T1000 (cell line): ENCODE data around the gene ANXA4.
A peak's percentile ranks its signal among the peaks of the same experiment; 100 is the strongest.

Experiments used
- DNase-seq: peaks from one replicate; lab custom pipeline; 2025; ENCODE audit warnings: mixed read lengths; lab: John Stamatoyannopoulos, UW

The ANXA4 gene

DNA sequence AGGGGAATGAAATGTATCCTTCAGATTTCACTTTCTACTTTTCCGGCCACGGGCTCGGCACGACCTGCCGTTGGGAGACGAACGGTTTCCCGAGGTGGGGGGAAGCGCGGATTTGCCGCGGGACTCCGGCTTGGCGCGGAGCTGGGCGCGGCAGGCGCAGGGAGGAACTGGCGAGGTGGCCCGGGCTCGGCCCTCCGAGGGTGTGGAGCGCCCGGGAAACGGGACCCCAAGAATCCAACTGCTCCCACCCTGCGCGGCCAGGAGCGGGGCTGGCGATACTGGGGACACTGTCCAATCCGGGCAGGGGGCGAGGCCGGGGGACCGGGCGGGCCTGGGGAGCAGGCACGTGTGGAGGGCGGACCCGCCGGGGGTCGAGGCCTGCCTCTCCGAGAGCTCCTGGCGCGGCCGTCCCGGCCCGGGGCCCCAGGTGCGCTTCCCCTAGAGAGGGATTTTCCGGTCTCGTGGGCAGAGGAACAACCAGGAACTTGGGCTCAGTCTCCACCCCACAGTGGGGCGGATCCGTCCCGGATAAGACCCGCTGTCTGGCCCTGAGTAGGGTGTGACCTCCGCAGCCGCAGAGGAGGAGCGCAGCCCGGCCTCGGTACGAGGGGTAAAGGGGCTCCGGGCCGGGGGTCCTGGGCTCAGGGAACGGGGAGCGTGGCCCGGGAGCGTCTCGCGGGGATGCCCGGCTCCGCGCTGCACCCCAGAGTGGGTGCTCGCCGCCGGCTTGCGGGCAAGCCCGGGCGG lies at the start of gene ANXA4:
TSS of gene ANXA4 (plus strand) at position 560 of the 747 bp plus-strand sequence. CDS start 39,432 bp downstream, outside the sequence.
- peak; percentile 26 for DNase-seq

DNA sequence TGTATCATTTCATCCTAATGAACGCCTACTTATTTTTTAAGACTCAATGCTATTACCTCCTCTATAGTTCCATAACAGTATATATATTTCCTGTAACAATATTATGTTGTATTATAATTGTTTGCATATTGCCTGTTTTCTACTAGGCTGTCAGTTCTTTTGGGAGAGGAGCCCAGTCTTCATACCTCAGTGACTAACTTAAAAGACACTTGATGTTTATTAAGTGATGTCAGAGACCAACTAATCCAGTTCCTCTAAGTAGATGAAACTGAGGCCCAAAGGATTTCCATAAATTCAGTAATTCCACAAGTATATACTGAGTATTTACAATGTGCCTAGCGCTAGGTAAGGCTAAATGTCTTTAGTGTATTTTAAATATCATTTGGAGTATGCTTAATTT lies 49.5 kb upstream of the ANXA4 start:
- DNase-seq: no peak

DNA sequence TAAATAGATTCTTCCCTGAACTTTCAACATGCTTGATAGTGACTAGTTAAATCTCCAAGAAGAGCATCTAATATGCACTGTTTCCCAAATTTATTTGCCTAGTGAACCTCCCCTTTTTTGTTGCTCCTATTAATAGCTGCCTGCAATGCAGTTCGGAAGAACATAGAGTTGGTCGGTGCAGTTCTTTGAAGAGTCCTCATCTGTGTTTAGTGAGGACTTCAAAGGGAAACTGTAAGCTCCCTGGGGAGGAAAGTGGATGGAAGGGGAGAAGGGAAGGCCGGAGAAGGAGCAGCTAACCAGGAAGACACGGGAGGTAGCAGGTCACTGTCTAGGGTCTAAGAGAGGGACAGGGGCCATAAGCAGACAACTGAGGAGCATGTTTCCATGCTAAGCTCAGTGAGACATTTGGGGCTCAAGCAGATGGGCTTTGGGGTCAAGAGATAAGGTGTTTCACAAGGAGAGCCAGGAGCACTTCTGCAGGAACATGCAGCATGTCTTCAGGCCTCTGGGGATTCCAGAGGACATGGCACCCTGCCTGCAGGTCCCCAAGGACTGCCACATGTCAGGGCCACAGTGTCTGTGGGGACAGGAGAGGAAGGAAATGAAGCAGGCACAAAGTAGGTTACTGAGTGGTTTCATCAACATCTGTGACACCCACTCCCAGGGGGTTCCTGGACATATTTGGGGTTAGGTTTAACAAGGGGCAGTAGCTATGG lies 48.7 kb upstream of the ANXA4 start:
- no peak for DNase-seq

DNA sequence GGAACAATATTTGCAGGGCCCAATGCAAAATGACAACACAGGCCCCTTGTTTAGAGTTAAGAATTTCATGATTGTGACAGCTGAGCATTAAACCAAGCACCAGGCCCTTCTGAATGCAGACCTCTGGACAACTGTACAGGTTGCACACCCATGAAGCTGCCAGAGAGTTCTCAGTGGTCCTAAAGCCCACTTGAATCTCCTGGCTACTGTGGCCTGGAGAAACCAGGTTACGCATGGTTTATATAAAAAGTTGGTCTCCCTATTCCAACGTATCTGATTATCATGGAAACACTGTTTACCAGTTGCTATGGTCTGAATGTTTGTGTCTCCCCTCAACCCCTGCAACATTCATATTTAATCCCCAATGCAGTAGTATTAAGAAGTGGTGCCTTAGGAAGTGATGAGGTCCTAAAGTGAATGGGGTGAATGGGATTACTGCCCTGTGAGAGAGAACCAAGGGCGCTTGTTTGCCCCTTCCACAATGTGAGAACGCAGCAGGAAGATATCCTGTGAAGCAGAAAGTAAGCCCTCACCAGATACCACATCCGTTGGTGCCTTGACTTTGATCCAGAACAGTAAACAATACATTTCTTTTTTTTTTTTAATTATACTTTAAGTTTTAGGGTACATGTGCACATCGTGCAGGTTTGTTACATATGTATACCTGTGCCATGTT lies 48.0 kb upstream of the ANXA4 start:
- DNase-seq: no peak

DNA sequence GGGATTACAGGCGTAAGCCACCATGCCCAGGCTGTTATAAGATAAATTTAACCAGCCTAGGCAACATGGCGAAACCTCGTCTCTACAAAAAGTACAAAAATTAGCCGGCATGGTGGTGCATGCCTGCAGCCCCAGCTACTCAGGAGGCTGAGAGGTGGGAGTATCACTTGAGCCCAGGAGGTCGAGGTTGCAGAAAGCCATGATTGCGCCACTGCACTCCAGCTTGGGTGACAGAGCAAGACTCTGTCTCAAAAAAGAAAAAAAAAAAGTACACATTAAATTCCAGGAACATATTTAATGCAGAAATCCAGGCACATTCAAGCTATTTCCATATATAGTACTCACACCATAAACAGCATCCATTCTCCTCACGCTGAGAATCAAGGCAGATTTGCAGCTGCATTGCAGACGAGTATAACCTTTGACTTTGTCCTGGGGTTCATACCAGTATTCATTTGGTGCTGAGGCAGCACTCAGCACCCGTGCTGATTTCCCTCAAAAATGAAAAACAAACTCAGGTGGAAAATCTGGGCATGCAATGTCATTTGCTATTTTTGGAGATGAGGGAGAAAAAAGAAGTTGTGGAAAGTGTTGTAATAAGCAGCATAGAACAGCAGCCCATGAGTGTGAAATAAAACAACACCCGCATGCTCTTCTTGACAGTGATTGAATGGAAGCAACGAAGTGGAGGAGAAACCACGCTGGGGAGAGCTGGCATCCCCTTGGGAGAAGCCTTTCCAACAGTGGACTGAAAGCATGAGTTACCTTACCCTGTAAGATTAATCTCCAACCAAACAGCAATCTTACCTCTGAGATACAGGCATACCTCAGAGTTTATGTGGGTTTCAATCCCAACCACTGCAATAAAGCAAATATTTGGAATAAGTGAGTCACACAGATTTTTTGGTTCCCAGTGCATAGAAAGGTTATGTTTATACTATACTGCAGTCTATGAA lies 46.8 kb upstream of the ANXA4 start:
- DNase-seq: no peak

DNA sequence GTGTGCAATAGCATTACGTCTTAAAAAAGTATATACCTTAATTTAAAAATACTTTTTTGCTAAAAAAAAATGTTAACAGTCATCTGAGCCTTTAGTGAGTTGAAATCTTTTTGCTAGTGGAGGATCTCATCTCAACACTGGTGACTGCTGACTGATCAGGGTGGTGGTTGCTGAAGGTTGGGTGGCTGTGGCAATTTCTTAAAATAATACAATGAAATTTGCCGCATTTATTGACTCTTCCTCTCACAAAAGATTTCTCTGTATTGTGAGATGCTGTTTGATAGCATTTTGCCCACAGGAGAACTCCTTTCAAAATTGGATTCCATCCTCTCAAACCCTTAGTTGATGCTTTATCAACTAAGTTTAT lies 46.1 kb upstream of the ANXA4 start:
- no peak for DNase-seq

DNA sequence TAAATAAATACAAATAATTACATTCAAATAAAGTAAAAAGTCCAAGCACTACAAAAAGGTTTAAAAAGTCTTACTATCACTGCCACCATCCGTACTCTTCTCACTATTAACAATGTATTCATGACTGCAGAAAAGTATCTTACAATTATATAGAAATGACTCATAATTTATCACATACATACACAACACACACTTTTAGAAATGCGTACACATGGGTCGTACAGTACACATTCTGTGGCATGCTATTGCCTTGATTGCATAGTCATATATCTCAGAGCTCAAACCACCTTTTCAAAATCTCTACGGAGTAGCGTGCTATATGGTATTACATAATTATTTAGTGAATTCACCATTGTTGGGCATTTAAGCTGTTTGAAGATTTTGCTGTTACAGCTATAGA lies 41.6 kb upstream of the ANXA4 start:
- DNase-seq: no peak

DNA sequence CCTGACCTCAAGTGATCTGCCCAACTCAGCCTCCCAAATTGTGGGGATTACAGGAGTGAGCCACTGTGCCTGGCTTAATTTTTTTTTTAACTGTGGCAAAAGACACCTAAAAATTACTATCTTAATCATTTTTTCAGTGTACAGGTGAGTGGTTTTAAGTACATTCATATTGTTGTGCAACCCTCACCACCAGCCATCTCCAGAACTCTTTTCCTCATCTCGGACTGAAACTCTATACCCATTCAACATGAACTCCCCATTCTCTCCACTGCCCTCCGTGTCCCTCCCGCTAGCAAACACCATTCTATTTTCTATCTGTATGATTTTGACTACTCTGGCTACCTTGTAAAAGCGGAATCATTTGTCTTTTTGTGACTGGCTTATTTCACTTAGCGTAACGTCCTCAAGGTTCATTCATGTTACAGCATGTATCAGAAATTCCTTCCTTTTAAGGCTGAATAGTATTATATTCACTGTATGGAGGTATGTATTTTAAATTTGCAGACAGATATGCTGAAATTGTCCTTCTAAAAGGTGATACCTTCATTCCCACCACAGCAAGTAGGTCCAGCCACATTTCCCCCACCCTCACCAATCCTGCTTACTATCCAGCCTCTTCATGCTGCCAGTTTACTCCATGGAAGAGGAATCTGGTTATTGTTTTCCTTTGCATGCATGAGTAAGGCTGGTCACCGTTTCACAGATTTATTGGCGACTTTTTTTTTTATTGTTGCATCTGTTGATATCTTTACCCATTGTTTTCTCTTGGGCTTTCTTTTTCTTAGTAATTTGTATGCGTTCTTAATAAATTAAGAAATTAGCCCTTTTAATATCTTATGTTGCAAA lies 40.6 kb upstream of the ANXA4 start:
- DNase-seq: no peak

DNA sequence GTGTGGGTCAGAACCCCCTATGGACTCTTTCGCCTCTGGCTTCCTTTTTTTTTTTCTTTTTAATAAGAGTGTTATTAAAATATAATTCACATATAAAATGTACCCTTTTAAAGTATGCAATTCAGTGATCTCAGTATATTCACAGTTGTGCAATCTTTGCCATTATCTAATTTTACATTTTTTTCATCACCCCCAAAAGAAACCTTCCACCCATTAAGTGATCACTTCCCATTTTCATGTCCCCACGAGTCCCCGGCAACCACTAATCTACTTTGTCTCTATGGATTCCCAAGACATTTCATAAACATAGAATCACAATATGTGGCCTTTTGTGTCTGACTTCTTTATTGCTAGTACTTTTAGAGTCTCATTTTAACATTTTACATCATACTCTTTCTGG lies 38.7 kb upstream of the ANXA4 start:
- DNase-seq: no peak

DNA sequence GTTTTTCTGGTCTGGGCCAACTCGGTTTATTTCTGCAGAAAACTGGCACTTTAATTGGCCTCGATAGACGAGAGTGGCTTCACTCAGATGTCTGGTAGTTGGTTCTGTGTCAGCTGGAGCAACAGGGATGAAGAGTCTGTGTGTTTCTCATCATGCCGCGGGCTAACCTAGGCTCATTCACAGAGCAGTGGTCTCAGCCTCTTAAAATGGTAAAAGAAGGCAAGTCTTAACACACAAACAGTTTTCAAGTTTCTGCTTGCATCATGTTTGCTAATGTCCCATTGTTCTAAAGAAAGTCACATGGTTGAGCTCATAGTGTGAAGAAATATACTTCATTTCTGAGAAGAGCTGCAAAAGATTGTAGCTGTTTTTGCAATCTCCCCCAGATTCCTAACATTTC lies 37.5 kb upstream of the ANXA4 start:
- no peak for DNase-seq

DNA sequence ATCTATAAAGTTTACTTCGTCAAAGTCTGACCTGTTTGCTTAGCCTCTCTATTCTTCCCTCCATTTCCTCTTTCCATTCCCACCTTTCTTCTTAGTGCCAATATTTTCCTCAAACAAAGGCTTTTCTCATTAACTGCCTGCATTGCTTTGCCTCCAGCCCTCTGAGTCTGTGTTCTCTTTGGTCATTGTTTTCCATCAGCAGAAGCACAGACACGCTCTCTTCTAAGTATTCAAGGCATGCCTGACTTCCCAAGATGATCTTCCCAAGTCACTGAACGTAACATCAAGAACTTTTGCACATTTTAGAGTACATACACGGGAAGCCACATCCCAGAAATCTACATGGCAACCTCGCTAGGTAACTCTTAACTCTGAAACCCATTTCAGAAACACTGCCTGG lies 32.6 kb upstream of the ANXA4 start:
- DNase-seq: no peak

DNA sequence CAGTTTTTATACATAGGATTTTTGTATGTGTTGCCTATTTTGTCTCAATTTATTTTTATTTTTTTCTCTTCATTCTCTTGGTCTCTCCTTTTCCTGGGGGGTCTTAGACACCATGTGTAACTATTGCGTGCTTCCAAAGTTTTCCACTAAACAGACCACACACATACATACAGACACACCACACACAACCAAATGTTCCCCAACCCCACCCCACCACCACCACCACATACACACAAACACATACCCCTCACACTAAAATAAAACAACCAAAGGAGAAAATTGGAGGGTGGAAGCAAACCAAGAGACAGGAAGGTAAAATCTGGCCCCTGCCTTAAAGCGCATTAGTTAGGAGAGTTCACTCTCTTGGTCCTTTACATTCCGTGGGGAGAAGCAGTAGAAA lies 30.0 kb upstream of the ANXA4 start:
- DNase-seq: no peak

DNA sequence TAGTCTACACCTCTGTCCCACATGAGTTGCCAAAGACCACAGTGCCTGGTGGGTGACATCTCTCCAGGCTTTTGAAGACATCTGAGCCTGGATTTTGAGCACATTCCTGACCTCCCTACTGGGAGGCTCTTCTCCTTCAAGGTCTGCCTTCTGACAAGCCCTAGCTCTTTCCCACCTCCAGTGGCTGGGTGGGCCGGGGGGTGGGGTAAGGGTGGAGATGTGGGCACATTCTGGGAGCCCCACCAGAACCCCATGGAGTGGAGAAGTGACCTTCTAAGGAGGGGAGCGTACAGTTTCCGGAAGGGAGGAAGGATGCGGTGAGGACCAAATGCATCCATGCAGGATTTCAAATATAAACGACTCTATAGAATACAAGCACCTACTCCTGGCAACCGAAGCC lies 27.9 kb upstream of the ANXA4 start:
- no peak for DNase-seq

DNA sequence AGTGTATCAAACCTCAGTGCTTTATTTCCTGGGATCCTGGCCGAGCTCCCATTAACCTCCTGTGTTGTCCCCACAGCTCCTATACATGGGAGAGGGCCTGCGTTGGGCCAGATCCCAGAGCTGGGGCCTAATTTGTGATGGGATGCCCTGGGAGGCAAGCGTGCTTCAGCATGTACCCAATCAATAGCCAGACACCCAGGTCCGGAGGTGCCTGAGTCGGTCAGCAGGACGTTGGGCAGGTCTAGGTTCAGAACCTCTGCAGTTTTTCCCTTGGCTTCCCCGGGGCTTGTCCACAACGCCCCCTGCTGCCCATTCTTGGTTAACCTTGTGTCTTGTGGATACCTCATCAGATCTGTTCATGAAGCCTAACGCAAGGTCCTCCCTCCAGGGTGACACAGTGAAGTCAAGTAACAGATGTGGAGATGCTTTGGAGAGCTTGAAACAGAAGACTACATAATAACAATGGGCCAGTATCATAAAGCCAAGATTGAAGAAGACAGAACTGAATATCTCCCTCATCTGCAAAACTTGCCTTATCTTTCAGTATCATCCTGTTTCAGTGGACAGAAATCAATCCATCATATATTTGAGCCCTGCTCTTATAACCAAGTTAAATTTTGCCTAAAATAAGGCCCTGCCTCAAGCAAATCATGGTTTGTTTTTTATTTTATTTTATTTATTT lies 27.3 kb upstream of the ANXA4 start:
- DNase-seq: peak; percentile 72

DNA sequence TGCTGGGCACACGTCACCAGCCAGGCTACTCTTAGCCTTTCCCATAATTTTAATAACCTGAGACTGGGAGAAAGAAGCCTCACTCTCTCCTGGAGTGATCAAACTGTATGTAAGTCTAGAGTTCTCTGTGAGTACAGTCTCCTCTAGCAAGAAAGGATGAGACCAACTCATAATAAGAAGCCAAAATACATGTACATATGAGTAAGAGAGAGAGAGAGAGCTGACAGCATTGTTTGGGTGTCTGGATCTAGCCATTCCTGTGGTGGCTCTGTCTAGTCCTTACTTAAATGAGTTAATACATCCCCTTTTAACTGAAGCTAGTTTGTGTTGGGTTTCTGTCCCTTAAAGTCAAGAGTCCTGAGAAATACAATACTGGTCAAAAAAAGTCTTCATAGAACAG lies 26.0 kb upstream of the ANXA4 start:
- no peak for DNase-seq

DNA sequence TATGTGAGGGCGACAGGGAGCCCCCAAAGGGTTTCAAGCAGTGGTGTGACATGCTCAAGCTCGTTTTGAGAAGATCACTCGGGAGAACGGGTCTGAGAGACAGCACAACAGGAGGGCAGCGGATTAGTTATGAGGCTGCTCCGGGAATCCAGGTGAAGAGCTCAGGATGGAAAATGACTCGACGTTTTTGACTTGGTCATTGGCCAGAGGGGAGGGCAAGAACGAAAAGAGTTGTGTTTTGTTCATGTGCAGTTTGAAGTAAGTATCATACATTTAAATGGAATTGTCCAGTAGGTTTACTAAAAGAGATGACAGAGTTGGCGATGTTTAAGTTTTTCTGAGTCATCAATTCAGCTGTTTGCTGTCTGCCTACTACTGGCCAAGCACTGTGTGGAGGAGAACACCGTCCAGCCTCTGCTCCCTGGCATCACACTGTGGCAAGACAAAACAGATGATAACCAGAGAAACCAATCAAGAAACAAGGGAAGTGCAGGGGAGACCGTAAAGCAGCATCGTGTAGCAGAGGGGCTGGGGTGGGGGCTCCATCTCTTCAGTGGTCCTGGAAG lies 25.3 kb upstream of the ANXA4 start:
- no peak for DNase-seq

DNA sequence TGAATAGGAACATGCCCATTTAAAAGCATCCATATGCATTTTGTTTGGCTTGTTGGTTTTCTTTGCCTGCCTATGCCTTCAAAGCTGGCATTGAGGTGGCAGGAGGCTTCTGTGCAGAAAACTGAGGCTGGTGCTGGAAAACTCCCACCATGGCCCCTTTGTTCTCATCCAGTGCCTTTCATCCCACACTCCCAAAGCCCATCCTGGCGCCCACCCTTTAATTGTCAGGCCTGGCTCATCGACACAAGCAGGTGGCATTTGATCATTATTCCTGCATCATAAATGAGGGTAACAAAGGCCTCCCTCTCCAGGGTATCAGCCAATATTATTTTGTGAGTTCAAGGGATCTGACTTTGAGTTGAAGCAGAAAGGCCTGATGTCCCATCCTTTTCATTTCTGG lies 24.7 kb upstream of the ANXA4 start:
- DNase-seq: no peak

DNA sequence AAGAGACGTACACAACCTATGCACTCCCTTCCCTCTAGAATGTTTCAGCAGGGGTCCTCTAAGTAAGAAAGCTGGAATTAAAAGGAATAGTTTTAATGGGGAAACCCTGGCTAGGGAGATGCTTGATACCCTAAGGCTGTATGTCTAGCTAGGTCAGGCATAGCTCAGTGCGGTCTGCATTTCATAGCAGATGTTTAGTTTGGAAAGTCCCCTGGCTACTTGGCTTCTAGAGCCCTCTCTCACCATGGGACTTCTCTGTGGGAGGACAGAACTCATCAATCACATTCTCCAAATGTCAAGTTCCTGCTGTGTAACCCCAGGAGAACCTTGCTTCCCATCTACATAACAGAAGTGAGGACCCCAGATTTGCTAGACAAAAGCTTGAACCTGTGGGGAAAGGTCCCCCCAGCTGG lies 24.1 kb upstream of the ANXA4 start:
- no peak for DNase-seq

DNA sequence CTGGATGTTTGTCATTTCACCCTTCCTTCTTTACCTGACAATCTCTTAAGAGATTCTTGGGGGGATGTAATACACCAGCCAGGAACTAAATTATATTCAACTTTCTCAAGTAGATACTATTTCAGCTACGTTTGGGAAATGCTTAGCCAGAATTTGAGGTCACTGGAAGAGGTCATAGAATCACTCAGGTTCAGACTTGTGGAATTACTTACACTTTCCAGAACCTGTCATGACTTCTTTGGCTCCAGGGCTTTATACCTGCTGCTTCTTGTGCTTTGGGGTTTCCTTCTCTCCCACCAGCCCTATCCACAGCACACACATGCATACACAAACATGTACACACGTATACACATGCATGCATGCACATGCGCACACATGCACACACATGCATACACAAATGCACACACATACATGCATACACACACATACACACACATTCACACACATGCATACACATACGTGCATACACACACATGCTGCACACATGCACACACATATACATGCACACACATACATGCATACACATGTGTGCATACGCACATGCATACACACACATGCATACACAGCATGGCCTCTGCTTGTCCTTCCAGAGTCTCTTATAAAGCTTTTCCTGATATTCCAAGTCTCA lies 23.5 kb upstream of the ANXA4 start:
- DNase-seq: no peak

DNA sequence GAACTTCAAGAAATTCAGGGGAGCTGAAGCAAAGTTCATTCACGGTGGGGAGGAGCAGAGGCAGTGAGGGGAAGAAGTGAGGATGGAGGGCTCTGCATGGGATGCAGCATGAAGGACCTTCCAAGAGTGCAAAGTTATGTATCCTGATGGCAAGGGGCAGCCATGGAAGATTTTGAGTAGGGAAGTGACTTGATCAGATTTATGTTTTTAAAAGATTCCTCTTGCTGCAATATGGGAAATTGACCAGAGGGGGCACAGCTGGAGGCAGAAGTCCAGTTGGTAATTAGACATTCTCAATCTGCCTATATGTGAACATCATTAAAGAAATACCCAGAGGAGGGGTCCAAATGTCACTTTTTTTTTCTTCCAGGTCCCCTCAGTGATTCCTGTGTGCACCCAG lies 21.5 kb upstream of the ANXA4 start:
- DNase-seq: no peak
